Liver (tissue), 9 donors: ENCODE results near the gene ZNF189. TPM values are rescaled to one million over a fixed set of nuclear protein-coding genes. Genes with fewer than 3 reads are reported as not detected.

Source experiments
- DNase-seq: peaks from one replicate; pipeline ENCODE4 v3.0.0-alpha.2; 2017; ENCODE audit warnings: low spot score
- H3K27ac ChIP-seq, 2 donors: one replicate each; pipeline ENCODE4 v1.7.0; 2013; ENCODE audit warnings: inconsistent platforms in 2 of 2, low read length in 2 of 2, control low read depth in 1 of 2, low read depth in 1 of 2, mild to moderate bottlenecking in 1 of 2
- H3K27me3 ChIP-seq, 4 donors: one replicate each; pipeline versions ENCODE4 v1.6.1 to v1.7.0; 2013; ENCODE audit warnings: low read length in 3 of 4, inconsistent platforms in 1 of 4, mild to moderate bottlenecking in 1 of 4, moderate library complexity in 1 of 4; ENCODE audit not compliant: control insufficient read depth in 4 of 4, insufficient read depth in 4 of 4
- H3K36me3 ChIP-seq, 4 donors: one replicate each; pipeline versions ENCODE4 v1.6.1 to v1.7.0; 2013; ENCODE audit warnings: low read length in 3 of 4, mild to moderate bottlenecking in 3 of 4, low read depth in 1 of 4, moderate library complexity in 1 of 4; ENCODE audit not compliant: control insufficient read depth in 4 of 4, insufficient read depth in 3 of 4
- H3K4me1 ChIP-seq, 4 donors: one replicate each; pipeline versions ENCODE4 v1.6.1 to v1.7.0; 2013; ENCODE audit warnings: low read length in 3 of 4, mild to moderate bottlenecking in 3 of 4, moderate library complexity in 1 of 4; ENCODE audit not compliant: control insufficient read depth in 4 of 4, insufficient read depth in 4 of 4
- H3K4me3 ChIP-seq, 3 donors: one replicate each; pipeline versions ENCODE4 v1.6.1 to v1.7.0; 2013; ENCODE audit warnings: low read length in 3 of 3, control low read depth in 1 of 3, low read depth in 1 of 3, mild to moderate bottlenecking in 1 of 3
- H3K9ac ChIP-seq, 2 donors: one replicate each; pipeline ENCODE4 v1.7.0; 2013; ENCODE audit warnings: low read length in 2 of 2, mild to moderate bottlenecking in 2 of 2, moderate library complexity in 2 of 2, control low read depth in 1 of 2, low read depth in 1 of 2
- H3K9me3 ChIP-seq, 4 donors: one replicate each; pipeline versions ENCODE4 v1.6.1 to v1.7.0; 2013; ENCODE audit warnings: low read length in 3 of 4; ENCODE audit not compliant: control insufficient read depth in 4 of 4
- FOXA2 ChIP-seq: IDR thresholded peaks from 2 replicates; pipeline ENCODE4 v1.6.1; 2016; ENCODE audit warnings: antibody characterized with exemption
- HNF4G ChIP-seq: IDR thresholded peaks from 2 replicates; pipeline ENCODE4 v1.6.1; 2016; ENCODE audit warnings: antibody characterized with exemption
- JUND ChIP-seq, 2 donors: IDR thresholded peaks; 2 replicates each; pipeline ENCODE4 v1.6.1; 2016; ENCODE audit warnings: antibody characterized with exemption in 2 of 2
- NR2F2 ChIP-seq: IDR thresholded peaks from 2 replicates; pipeline ENCODE4 v1.6.1; 2016; ENCODE audit warnings: antibody characterized with exemption
- RAD21 ChIP-seq, 2 donors: IDR thresholded peaks; 2 replicates each; pipeline ENCODE4 v1.6.1; 2016; ENCODE audit warnings: antibody characterized with exemption in 2 of 2, mild to moderate bottlenecking in 2 of 2
- RXRA ChIP-seq, 2 donors: IDR thresholded peaks; 2 replicates each; pipeline ENCODE4 v1.6.1; 2017 to 2018; ENCODE audit warnings: antibody characterized with exemption in 2 of 2, mild to moderate bottlenecking in 1 of 2
- TAF1 ChIP-seq: conservative IDR thresholded peaks from 2 replicates; pipeline ENCODE4 v1.6.1; 2016; ENCODE audit warnings: antibody characterized with exemption, mild to moderate bottlenecking
- YY1 ChIP-seq: IDR thresholded peaks from 2 replicates; pipeline ENCODE4 v1.6.1; 2016; ENCODE audit warnings: antibody characterized with exemption, mild to moderate bottlenecking
- WGBS: extraction: QIAGEN DNeasy Blood & Tissue Kit; methylation state at CpG from one replicate; pipeline ENCODE4 v1.1.7; 2013; 5-methylcytosine and 5-hydroxymethylcytosine counted together
- polyA plus RNA-seq, 2 donors: library from polyadenylated mRNA; stranded (reverse) in 1 of 2; unstranded in 1 of 2; fragments of 200-250 nt in 1 of 2; fragments of >200 nt in 1 of 2; fragmentation: Nextera tagmentation in 1 of 2; extraction: Ambion mirVana in 1 of 2; gene quantifications; one replicate each; pipeline versions ENCODE4 v1.2.1 to v1.2.3, GENCODE V29; 2013 to 2015
- total RNA-seq, 2 donors: library from RNA; depleted of rRNA; stranded (reverse); fragments of >200 nt; gene quantifications; one replicate each; pipeline ENCODE4 v1.2.3, GENCODE V29; 2014
- TF ChIP-seq, protein P1 (sequence below): IDR thresholded peaks from 2 replicates; pipeline ENCODE4 v1.6.1; 2016; ENCODE audit warnings: antibody characterized with exemption
- donor health status: healthy.
- donor health status: healthy.
- donor health status: healthy.
- donor health status: healthy.
- donor health status: healthy.

Gene ZNF189
- total and polyA plus RNA-seq, 4 donors: 4.4 to 16.1 (median 8.3) TPM

- TF ChIP-seq, protein P1, sequence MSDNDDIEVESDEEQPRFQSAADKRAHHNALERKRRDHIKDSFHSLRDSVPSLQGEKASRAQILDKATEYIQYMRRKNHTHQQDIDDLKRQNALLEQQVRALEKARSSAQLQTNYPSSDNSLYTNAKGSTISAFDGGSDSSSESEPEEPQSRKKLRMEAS: no peak
- TF ChIP-seq TAF1 (no peak), HNF4G (no peak), NR2F2 (no peak), JUND (IDR thresholded peaks at IDR 0.05) (no peak)
These were observed 22.4 kb upstream of the ZNF189 start (continued) for GRCh38 chr9:101376111-101376848.

DNA sequence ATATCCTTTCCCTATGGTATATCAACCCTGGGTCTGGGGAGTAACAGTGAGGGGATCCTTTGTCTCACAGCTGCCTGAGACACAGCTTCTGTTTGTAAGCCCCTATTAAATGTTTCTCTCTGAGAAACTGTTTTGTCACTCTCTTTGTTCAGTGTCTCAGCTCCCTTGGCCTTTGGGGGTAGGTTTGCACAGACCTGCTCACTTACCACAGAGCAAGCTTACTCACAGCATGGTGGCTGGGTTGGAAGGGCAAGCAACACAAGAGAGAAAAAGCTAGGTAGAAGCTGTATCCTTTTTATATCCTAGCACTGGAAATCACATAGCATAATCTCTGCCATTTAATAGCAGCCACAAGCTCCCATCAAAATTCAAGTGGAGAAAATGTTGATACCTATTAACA, 18.4 kb upstream of the ZNF189 start:
- Histone ChIP-seq H3K27me3 (no peaks in the 10 kb centered on the region), H3K4me1 (peaks cover 4 to 53% (median 26%) of the 10 kb centered on the region in 4 donors), H3K36me3 (peaks cover 0 to 10% (median 3%) of the 10 kb centered on the region in 4 donors), H3K9me3 (peaks cover 0 to 2% (median 0%) of the 10 kb centered on the region in 4 donors), H3K9ac (no peak overlapping the region), H3K27ac (peak overlapping the region in 1 of 2 donors; percentile 0), H3K4me3 (no peak overlapping the region)
- DNase-seq: no peak
- TF ChIP-seq NR2F2: no peak
- no peak for TF ChIP-seq TAF1
- TF ChIP-seq, protein P1: no peak
- peak; percentile 4 for TF ChIP-seq YY1
- no peak for TF ChIP-seq HNF4G

- DNase-seq: no peak
- Histone ChIP-seq H3K4me3 (peak overlapping the region in 1 of 3 donors; percentile 91), H3K9me3 (peaks cover 0 to 2% (median 0%) of the 10 kb centered on the region in 4 donors), H3K4me1 (peaks cover 4 to 44% (median 22%) of the 10 kb centered on the region in 4 donors), H3K27ac (peak overlapping the region; percentile 5 to 10), H3K27me3 (no peaks in the 10 kb centered on the region), H3K36me3 (peaks cover 0 to 6% (median 1%) of the 10 kb centered on the region in 4 donors), H3K9ac (peak overlapping the region in 1 of 2 donors; percentile 67)
- no peak for TF ChIP-seq JUND (IDR thresholded peaks at IDR 0.05)
- no peak for TF ChIP-seq TAF1
- TF ChIP-seq RXRA (IDR thresholded peaks at IDR 0.05): no peak
- TF ChIP-seq, protein P1: no peak
- no peak for TF ChIP-seq FOXA2
- TF ChIP-seq RAD21 (IDR thresholded peaks at IDR 0.05): no peak
- WGBS: 64% methylated on average over 3 of the region's 3 CpGs
These were observed 17.5 kb upstream of the ZNF189 start for GRCh38 chr9:101381118-101381517.

- Histone ChIP-seq H3K27me3 (no peaks in the 10 kb centered on the region), H3K27ac (peak overlapping the region; percentile 52 to 83), H3K4me1 (peaks cover 2 to 41% (median 20%) of the 10 kb centered on the region in 4 donors)
These were observed 16.8 kb upstream of the ZNF189 start for GRCh38 chr9:101381833-101382342.

More at GRCh38 chr9:101381833-101382342, 16.8 kb upstream of the ZNF189 start:
- WGBS: 34% methylated on average over 2 of the region's 2 CpGs
- DNase-seq: no peak
- peaks cover 0 to 2% (median 0%) of the 10 kb centered on the region in 4 donors for H3K9me3 ChIP-seq
- peak overlapping the region; percentile 56 to 91 (median 64) for H3K4me3 ChIP-seq
- TF ChIP-seq YY1: peak; percentile 64
- TF ChIP-seq, protein P1: no peak
- H3K9ac ChIP-seq: peak overlapping the region; percentile 45 to 94
- H3K36me3 ChIP-seq: peaks cover 0 to 6% (median 1%) of the 10 kb centered on the region in 4 donors
